HEK293T (cell line): ENCODE measurements around the gene IL6.
"Not testable (repeated sequence)": the region's sequence is repeated elsewhere in the genome, so short reads cannot be mapped to it uniquely, and the experiment has no call there.

Experiments
- ELF4 ChIP-seq: fragments of 450-650 bp; IDR thresholded peaks from 2 replicates; pipeline ENCODE4 v1.6.1; 2017; ENCODE audit warnings: antibody characterized with exemption
- FOXK2 ChIP-seq: fragments of 450-650 bp; IDR thresholded peaks from 2 replicates; pipeline ENCODE4 v1.6.1; 2016; ENCODE audit warnings: mild to moderate bottlenecking
- LEF1 ChIP-seq: fragments of 450-650 bp; IDR thresholded peaks from 2 replicates; pipeline ENCODE4 v1.6.1; 2017; ENCODE audit warnings: mild to moderate bottlenecking, borderline replicate concordance
- NFRKB ChIP-seq: fragments of 450-650 bp; IDR thresholded peaks from 2 replicates; pipeline ENCODE4 v1.6.1; 2016; ENCODE audit warnings: mild to moderate bottlenecking, moderate library complexity
- SP1 ChIP-seq: fragments of 450-650 bp; IDR thresholded peaks from 2 replicates; pipeline ENCODE4 v1.6.1; 2017

- TF ChIP-seq SP1, FOXK2, ELF4, NFRKB, LEF1: not testable (repeated sequence)
Measured at GRCh38 chr7:22705874-22706273, 21.1 kb upstream of the IL6 start.
